H1 (cell line): Measurements from ENCODE around the gene HDAC7. TPM values are rescaled to one million over a fixed set of nuclear protein-coding genes. Genes with fewer than 3 reads are reported as not detected.

ENCODE experiments used
- CTCF ChIA-PET: fragments of 300-600 bp; sonication (Branson Sonifier 250); formaldehyde crosslinking; loops from one replicate; lab custom pipeline; 2021; ENCODE audit not compliant: partially characterized antibody; lab: Charles Lee
- POLR2A ChIA-PET: fragments of 300-600 bp; sonication (Branson Sonifier 250); formaldehyde crosslinking; loops from one replicate; lab custom pipeline; 2021; ENCODE audit warnings: inconsistent platforms; ENCODE audit not compliant: partially characterized antibody; lab: Charles Lee
- DNase-seq, 2 experiments: peaks; one replicate each; pipeline versions ENCODE4 v3.0.0 to v3.0.0-alpha.2; 2010 to 2022; ENCODE audit warnings: low spot score in 2 of 2, low read depth in 1 of 2, mixed read lengths in 1 of 2
- FAIRE-seq: peaks from 2 replicates; lab custom pipeline; 2011; peaks lifted over from hg19 to GRCh38; lab: Jason Lieb, UNC
- H2AFZ ChIP-seq: 2 replicates; pipeline ENCODE4 v1.8.1; 2012; ENCODE audit warnings: low read length, inconsistent platforms
- H2AK5ac ChIP-seq: 2 replicates; pipeline ENCODE4 v1.6.1; 2013; ENCODE audit warnings: low read depth, low read length
- H2BK120ac ChIP-seq: replicated peaks from 2 replicates; pipeline ENCODE3; 2013; ENCODE audit warnings: low read depth, low read length, inconsistent platforms
- H2BK12ac ChIP-seq: 2 replicates; pipeline ENCODE4 v1.6.1; 2013; ENCODE audit warnings: low read depth, low read length
- H2BK15ac ChIP-seq: 2 replicates; pipeline ENCODE4 v1.6.1; 2013; ENCODE audit warnings: low read length
- H2BK20ac ChIP-seq: 2 replicates; pipeline ENCODE4 v1.6.1; 2013; ENCODE audit warnings: low read length
- H2BK5ac ChIP-seq: 2 replicates; pipeline ENCODE4 v1.6.1; 2013; ENCODE audit warnings: low read depth, low read length
- H3K14ac ChIP-seq: 2 replicates; pipeline ENCODE4 v1.6.1; 2013; ENCODE audit warnings: inconsistent platforms; ENCODE audit not compliant: insufficient read length
- H3K18ac ChIP-seq: 2 replicates; pipeline ENCODE4 v1.6.1; 2013; ENCODE audit warnings: low read length; ENCODE audit errors: extremely low read depth
- H3K23ac ChIP-seq: 2 replicates; pipeline ENCODE4 v1.6.1; 2013; ENCODE audit warnings: inconsistent platforms; ENCODE audit not compliant: insufficient read length
- H3K23me2 ChIP-seq: 2 replicates; pipeline ENCODE4 v1.6.1; 2013; ENCODE audit warnings: low read depth, low read length
- H3K27ac ChIP-seq: 2 replicates; pipeline ENCODE4 v1.6.1; 2011; ENCODE audit warnings: low read depth, low read length, inconsistent platforms
- H3K27me3 ChIP-seq, 4 experiments: replicated peaks in 1 of 4; 1 replicate in 1 of 4; 2 replicates in 3 of 4; pipeline versions ENCODE4 v1.6.1 to v1.8.1; 2011 to 2013; ENCODE audit warnings: low read length in 3 of 4, mild to moderate bottlenecking in 3 of 4, inconsistent platforms in 2 of 4, mixed read lengths in 2 of 4, moderate library complexity in 1 of 4; ENCODE audit not compliant: control insufficient read depth in 3 of 4, insufficient read depth in 3 of 4; ENCODE audit errors: extremely low read depth in 1 of 4
- H3K36me3 ChIP-seq, 4 experiments: 2 replicates each; pipeline versions ENCODE4 v1.6.1 to v1.8.1; 2011 to 2013; ENCODE audit warnings: mild to moderate bottlenecking in 4 of 4, low read length in 3 of 4, moderate library complexity in 2 of 4, control low read depth in 1 of 4, inconsistent platforms in 1 of 4; ENCODE audit not compliant: insufficient read depth in 4 of 4, control insufficient read depth in 2 of 4
- H3K4ac ChIP-seq: replicated peaks from 2 replicates; pipeline ENCODE3; 2013; ENCODE audit warnings: low read length, low read depth, mixed read lengths, inconsistent platforms; ENCODE audit not compliant: insufficient read length
- H3K4me1 ChIP-seq, 4 experiments: replicated peaks in 1 of 4; 1 replicate in 1 of 4; 2 replicates in 3 of 4; pipeline versions ENCODE4 v1.6.1 to v1.8.1; 2011 to 2013; ENCODE audit warnings: low read length in 3 of 4, inconsistent platforms in 2 of 4, mixed read lengths in 1 of 4; ENCODE audit not compliant: insufficient read depth in 4 of 4, control insufficient read depth in 3 of 4
- H3K4me2 ChIP-seq, 2 experiments: 2 replicates each; pipeline versions ENCODE4 v1.6.1 to v1.8.1; 2011 to 2013; ENCODE audit warnings: low read depth in 2 of 2, low read length in 2 of 2, control low read depth in 1 of 2, inconsistent platforms in 1 of 2, mild to moderate bottlenecking in 1 of 2; ENCODE audit not compliant: insufficient read depth in 1 of 2
- H3K4me3 ChIP-seq, 4 experiments: fragments of 200-600, 300-600 bp in 1 of 4; sonication (generic), shearing (Covaris generic), sonication (Bioruptor Twin) in 1 of 4; 2 replicates each; pipeline versions ENCODE4 v1.5.1 to v1.8.1; 2011 to 2016; ENCODE audit warnings: low read length in 4 of 4, low read depth in 3 of 4, control low read depth in 2 of 4, inconsistent platforms in 2 of 4, mild to moderate bottlenecking in 2 of 4, mixed read lengths in 1 of 4, moderate library complexity in 1 of 4; ENCODE audit not compliant: insufficient read depth in 2 of 4; ENCODE audit errors: extremely low read depth in 1 of 4
- H3K56ac ChIP-seq: replicated peaks from 2 replicates; pipeline ENCODE3; 2013; ENCODE audit warnings: low read depth, mild to moderate bottlenecking, mixed read lengths, low read length, inconsistent platforms; ENCODE audit not compliant: insufficient read length
- H3K79me1 ChIP-seq: 2 replicates; pipeline ENCODE4 v1.6.1; 2013; ENCODE audit warnings: low read depth, low read length, control low read depth
- H3K79me2 ChIP-seq, 2 experiments: 2 replicates each; pipeline versions ENCODE4 v1.6.1 to v1.8.1; 2012 to 2013; ENCODE audit warnings: low read length in 2 of 2, mild to moderate bottlenecking in 2 of 2, inconsistent platforms in 1 of 2; ENCODE audit not compliant: insufficient read depth in 2 of 2, control insufficient read depth in 1 of 2
- H3K9ac ChIP-seq, 4 experiments: replicated peaks in 1 of 4; 1 replicate in 1 of 4; 2 replicates in 3 of 4; pipeline versions ENCODE4 v1.6.1 to v1.8.1; 2011 to 2013; ENCODE audit warnings: low read depth in 3 of 4, low read length in 3 of 4, control low read depth in 2 of 4, mild to moderate bottlenecking in 2 of 4, moderate library complexity in 2 of 4, inconsistent platforms in 1 of 4; ENCODE audit errors: extremely low read depth in 1 of 4
- H3K9me3 ChIP-seq, 2 experiments: 2 replicates each; pipeline versions ENCODE4 v1.6.1 to v1.8.1; 2012 to 2013; ENCODE audit warnings: mild to moderate bottlenecking in 2 of 2, moderate library complexity in 2 of 2, control low read depth in 1 of 2, inconsistent platforms in 1 of 2, low read depth in 1 of 2, low read length in 1 of 2, mixed read lengths in 1 of 2; ENCODE audit not compliant: insufficient read depth in 2 of 2
- H4K20me1 ChIP-seq, 2 experiments: replicated peaks in 1 of 2; 2 replicates each; pipeline versions ENCODE3 to v1.8.1; 2011 to 2013; ENCODE audit warnings: inconsistent platforms in 2 of 2, low read length in 2 of 2, mild to moderate bottlenecking in 1 of 2; ENCODE audit not compliant: insufficient read depth in 2 of 2, control insufficient read depth in 1 of 2
- H4K5ac ChIP-seq: 2 replicates; pipeline ENCODE4 v1.6.1; 2013; ENCODE audit warnings: low read length, low read depth, mixed read lengths, inconsistent platforms; ENCODE audit not compliant: insufficient read length
- H4K8ac ChIP-seq: 2 replicates; pipeline ENCODE4 v1.8.0; 2013; ENCODE audit warnings: mild to moderate bottlenecking, moderate library complexity, low read length, inconsistent platforms; ENCODE audit not compliant: insufficient read depth; ENCODE audit errors: extremely low read depth
- H4K91ac ChIP-seq: replicated peaks from 2 replicates; pipeline ENCODE3; 2013; ENCODE audit warnings: low read length, mixed read lengths, inconsistent platforms; ENCODE audit not compliant: insufficient read length
- MAFK ChIP-seq: IDR thresholded peaks from 2 replicates; pipeline ENCODE4 v1.6.1; 2012; ENCODE audit warnings: low read depth, mild to moderate bottlenecking, improper control_type of control experiment, low read length
- NRF1 ChIP-seq: IDR thresholded peaks from 2 replicates; pipeline ENCODE4 v1.6.1; 2011; ENCODE audit warnings: mild to moderate bottlenecking, low read depth, low read length, improper control_type of control experiment
- PHF8 ChIP-seq: fragments of 200-600 bp; sonication (generic); conservative IDR thresholded peaks from 2 replicates; pipeline ENCODE4 v1.7.1; 2012; ENCODE audit warnings: low read depth, mild to moderate bottlenecking, inconsistent platforms, low read length, moderate library complexity
- WGBS, 2 experiments: shearing (Covaris generic) in 1 of 2; methylation state at CpG; one replicate each; pipeline versions ENCODE4 v1.1.6 to v1.1.7; 2013 to 2015; ENCODE audit warnings: low lambda C conversion rate in 2 of 2, mixed read lengths in 2 of 2, inconsistent platforms in 1 of 2, low coverage in 1 of 2, missing lambda C conversion rate in 1 of 2; ENCODE audit not compliant: insufficient replicate concordance in 2 of 2, insufficient coverage in 1 of 2, insufficient read length in 1 of 2; ENCODE audit errors: extremely low coverage in 1 of 2, missing lambda C conversion rate in 1 of 2; 5-methylcytosine and 5-hydroxymethylcytosine counted together
- polyA plus RNA-seq, 7 experiments: library from polyadenylated mRNA; depleted of rRNA in 3 of 7; stranded (reverse) in 5 of 7; unstranded in 2 of 7; fragments of >200 nt in 5 of 7; fragments of 200-250 nt in 2 of 7; gene quantifications; 1 replicate in 5 of 7; 2 replicates in 1 of 7; 4 replicates in 1 of 7; pipeline versions ENCODE4 v1.2.1 to v1.2.3, GENCODE V29; 2011 to 2013; ENCODE audit warnings: missing spikeins in 2 of 7, mixed read lengths in 2 of 7
- total RNA-seq: library from RNA; stranded (reverse); fragmentation: NEBNext Ultra II Directional; extraction: Animal tissue kit (Norgen Biotek cat#: 25700); gene quantifications from 2 replicates; pipeline ENCODE4 v1.2.1, GENCODE V29; 2021

The HDAC7 gene
- total and polyA plus RNA-seq, 2 of the 8 experiments (the other 6 are each of a cell fraction or from before 2014, with no cell fraction given), result 25.5 to 84.9 TPM

- no peak overlapping the region for H3K23ac ChIP-seq
- H3K4me1 ChIP-seq, result peaks cover 3 to 19% (median 11%) of the 10 kb centered on the region in 4 experiments
- H3K4ac ChIP-seq, result peak overlapping the region; percentile 44
- no peak overlapping the region for H4K5ac ChIP-seq
- H4K91ac ChIP-seq, result peak overlapping the region; percentile 94
- H3K79me1 ChIP-seq, result no peaks in the 10 kb centered on the region
- no peak overlapping the region for H2BK120ac ChIP-seq
- no peak overlapping the region for H3K56ac ChIP-seq
- H2BK15ac ChIP-seq, result peak overlapping the region; percentile 8; the same call in 1 of the 2 replicates
- TF ChIP-seq NRF1, result no peak
- no peak for TF ChIP-seq PHF8
- TF ChIP-seq MAFK, result no peak
- H3K27me3 ChIP-seq, result peaks cover 0 to 2% (median 0%) of the 10 kb centered on the region in 4 experiments; a peak in 1 of 7 replicates
- peak overlapping the region in 1 of 4 experiments; percentile 5; a peak in 1 of 7 replicates for H3K9ac ChIP-seq
- peak overlapping the region; percentile 86; the same call in 1 of the 2 replicates for H4K8ac ChIP-seq
- no peaks in the 10 kb centered on the region for H4K20me1 ChIP-seq
- no peak overlapping the region; the same call in 1 of the 2 replicates for H3K18ac ChIP-seq
- no peak overlapping the region for H3K27ac ChIP-seq
- H3K9me3 ChIP-seq, result no peaks in the 10 kb centered on the region
- ChIA-PET POLR2A (interaction anchor here (0.9 to 3.2 kb wide), 8 partner anchors 11 to 107 kb away, joined by 3 to 10 read pairs (median 4); partner anchors contain the start of genes ENDOU and RAPGEF3), CTCF (interaction anchor here (0.8 to 64.6 kb wide), 10 partner anchors 12 to 102 kb away, joined by 3 to 2442 read pairs (median 8); partner anchors contain the start of genes ENDOU, RAPGEF3 and SLC48A1)
- H3K79me2 ChIP-seq, result no peaks in the 10 kb centered on the region
- no peaks in the 10 kb centered on the region for H3K36me3 ChIP-seq
- DNase-seq (no peak), FAIRE-seq (no peak)
- no peak overlapping the region for H2AFZ ChIP-seq
- H2BK5ac ChIP-seq, result peak overlapping the region; percentile 85; the same call in 1 of the 2 replicates
- H2BK12ac ChIP-seq, result 0 out of 2 replicates have a peak overlapping the region, but pooled peaks have one; percentile 92
- no peak overlapping the region for H3K4me3 ChIP-seq
- 84% methylated on average over 11 of the region's 11 CpGs; no CpG with 5 or more reads in 1 of the 2 experiments for WGBS, 2 experiments
- no peaks in the 10 kb centered on the region for H3K23me2 ChIP-seq
- H2BK20ac ChIP-seq, result 0 out of 2 replicates have a peak overlapping the region, but pooled peaks have one; percentile 8
- H3K14ac ChIP-seq, result no peak overlapping the region
- no peak overlapping the region; a peak in 1 of 4 replicates for H3K4me2 ChIP-seq
- peak overlapping the region; percentile 26; the same call in 1 of the 2 replicates for H2AK5ac ChIP-seq
Observed at GRCh38 chr12:47735649-47736048, 84.1 kb downstream of the HDAC7 start.
